H4 (cell line): Measurements from ENCODE around the gene TMEM184B. TPM values are rescaled to one million over a fixed set of nuclear protein-coding genes. Genes with fewer than 3 reads are reported as not detected.
A peak's percentile ranks its signal among the peaks of the same experiment; 100 is the strongest.

ENCODE experiments used
- DNase-seq: peaks from one replicate; pipeline ENCODE4 v3.0.0-alpha.2; 2015; ENCODE audit warnings: low spot score
- total RNA-seq: library from RNA; depleted of rRNA; stranded (reverse); fragments of >200 nt; shearing (Covaris generic); gene quantifications from 2 replicates; pipeline ENCODE4 v1.2.3, GENCODE V29; 2014; rRNA removed

The TMEM184B gene
- 46.6 and 62.1 TPM in 2 replicates for total RNA-seq

DNA sequence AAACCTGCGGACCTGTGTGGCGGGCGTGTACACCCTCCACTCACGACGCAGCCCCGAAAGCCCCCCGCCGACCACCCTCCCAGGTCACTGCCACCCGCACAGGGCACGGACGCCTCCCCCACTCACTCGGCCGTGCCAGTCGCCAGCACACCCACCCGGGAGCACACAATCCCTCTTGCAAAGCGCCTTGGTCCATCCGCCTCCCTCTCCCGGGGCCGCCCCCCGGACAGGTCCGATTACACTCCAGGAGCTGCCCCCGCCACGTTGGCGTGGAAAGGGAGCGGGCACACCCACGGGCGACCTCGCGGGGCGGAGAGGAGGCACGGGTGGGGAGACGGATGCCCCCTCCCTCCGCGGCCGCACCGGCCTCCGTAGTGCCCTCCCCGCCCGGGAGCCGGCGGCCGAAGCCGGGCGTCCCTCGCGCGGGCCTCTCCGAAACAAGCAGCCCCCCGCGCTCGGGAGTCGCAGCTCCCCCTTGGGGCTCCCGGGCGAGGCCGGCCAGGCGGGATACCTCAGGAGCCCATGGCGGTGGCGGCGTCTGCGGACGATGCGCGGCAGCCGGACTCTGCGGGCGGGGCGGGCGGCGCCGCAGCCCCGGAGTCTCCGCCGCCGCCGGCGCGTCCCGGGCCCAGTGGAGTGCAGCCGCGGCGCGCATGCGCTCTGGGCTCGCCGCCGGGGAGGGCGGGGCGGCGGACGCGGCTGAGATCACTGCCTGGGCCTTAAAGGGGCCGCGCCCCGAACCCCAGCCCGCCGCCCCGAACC is at the start of gene TMEM184B:
Gene TMEM184B, minus strand, starts transcription at position 638 of the 762 bp plus-strand sequence. CDS start 25,049 bp downstream, outside the sequence.
- peak; percentile 45 for DNase-seq

DNA sequence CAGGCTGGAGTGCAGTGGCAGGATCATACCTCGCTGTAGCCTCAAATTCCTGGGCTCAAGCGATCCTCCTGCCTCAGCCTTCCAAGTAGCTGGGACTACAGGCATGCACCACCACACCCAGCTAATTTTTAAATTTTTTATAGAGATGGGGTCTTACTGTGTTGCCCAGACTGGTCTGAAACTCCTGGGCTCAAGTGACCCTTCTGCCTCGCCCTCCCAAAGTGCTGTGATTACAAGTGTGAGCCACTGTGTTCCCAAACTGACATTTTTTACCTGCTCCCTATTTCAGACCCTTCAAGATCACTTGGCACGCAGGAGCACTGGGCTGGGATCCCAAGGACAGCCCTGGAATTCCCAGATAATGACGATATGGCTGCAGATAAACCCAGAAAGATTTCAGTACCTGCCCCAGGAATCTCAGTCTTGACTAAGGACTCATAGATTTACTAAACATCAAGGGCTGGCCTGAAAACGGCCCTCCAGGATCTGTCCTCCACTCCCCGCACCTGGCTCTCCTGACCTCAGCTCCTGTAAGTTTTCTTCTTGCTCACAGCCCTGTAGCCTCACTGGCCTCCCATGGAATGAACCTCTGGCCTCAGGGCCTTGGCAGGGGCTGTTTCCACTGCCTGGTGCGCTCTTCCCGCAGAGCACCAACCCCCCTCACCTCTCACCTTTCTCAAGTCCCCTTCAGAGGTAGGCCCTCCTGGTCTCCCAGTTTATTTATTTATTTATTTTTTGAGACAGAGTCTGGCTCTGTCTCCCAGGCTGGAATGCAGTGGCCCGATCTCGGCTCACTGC is 48.0 kb upstream of the TMEM184B start:
- no peak for DNase-seq

DNA sequence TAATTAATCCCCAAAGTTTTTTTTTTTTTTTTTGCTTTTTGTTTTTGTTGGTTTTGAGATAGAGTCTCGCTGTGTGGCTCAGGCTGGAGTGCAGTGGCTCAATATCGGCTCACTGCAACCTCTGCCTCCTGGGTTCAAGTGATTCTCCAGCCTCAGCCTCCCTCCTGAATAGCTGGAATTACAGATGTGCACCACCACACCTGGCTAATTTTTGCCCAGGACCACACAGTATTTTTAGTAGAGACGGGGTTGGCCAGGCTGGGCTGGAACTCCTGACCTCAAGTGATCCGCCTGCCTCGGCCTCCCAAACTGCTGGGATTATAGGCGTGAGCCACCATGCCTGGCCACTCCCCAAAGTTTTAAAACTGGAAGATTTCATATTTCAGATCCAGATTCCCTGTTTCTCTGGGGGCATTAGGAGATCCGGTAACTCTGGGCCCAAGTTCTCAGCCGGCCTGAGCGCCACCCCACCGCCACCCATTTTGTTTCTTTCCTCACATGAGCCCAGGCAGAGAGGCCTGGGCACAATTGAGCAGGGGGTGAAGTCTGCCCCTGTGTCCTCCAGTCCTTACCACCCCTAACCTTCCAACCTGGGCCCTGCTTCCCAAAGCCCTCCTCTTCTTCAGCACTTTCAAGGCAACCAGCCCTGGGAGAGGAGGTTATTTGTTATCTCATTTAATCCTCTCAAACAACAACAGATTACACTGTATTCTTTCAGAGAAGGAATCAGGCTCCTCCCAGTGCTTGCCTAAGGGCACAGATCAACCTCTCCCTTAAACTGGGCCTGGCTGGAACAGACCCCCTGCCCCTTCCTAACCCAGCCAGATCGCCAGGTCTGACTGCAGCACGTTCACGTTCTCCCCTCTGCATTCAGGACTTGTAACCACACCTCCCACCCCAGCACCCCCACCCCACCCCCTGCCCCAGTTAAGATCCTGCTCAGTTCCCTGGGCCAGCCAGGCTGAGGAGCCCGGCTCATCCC is 46.3 kb upstream of the TMEM184B start:
- DNase-seq = no peak

DNA sequence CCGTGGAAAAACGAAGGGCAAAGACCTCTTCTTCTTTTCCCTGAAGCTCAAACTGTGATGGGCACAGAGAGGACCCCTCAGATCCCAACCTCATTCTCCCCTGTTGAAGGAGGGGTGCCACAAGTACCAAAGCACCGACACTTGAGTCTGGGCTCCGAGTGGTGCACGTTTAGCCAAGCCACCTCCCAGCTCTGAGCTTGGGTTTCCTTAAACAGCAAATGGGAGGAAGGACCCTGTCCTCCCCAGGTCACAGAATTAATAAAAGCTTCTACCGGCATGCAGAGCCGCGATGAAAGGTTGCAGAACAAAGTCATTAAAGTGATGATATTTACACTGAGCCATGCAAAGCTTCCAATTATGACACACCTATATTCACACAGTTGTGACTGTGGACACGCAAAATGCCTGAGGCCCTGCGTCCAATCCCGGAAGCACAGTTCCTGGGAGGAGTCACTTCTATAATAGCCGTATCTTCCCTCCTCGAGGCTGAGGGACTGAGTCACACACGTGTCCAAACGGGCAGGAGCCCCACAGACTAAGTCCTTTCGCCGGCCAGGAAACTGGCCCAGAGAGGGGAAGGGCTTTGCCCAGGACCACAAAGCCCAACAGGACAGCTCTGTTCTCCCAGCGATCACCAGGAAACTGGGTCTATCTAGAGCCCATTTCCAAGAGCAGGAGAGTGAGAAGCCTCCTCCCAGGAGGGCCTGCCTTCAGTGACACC is 45.3 kb upstream of the TMEM184B start:
- peak; percentile 92 for DNase-seq

DNA sequence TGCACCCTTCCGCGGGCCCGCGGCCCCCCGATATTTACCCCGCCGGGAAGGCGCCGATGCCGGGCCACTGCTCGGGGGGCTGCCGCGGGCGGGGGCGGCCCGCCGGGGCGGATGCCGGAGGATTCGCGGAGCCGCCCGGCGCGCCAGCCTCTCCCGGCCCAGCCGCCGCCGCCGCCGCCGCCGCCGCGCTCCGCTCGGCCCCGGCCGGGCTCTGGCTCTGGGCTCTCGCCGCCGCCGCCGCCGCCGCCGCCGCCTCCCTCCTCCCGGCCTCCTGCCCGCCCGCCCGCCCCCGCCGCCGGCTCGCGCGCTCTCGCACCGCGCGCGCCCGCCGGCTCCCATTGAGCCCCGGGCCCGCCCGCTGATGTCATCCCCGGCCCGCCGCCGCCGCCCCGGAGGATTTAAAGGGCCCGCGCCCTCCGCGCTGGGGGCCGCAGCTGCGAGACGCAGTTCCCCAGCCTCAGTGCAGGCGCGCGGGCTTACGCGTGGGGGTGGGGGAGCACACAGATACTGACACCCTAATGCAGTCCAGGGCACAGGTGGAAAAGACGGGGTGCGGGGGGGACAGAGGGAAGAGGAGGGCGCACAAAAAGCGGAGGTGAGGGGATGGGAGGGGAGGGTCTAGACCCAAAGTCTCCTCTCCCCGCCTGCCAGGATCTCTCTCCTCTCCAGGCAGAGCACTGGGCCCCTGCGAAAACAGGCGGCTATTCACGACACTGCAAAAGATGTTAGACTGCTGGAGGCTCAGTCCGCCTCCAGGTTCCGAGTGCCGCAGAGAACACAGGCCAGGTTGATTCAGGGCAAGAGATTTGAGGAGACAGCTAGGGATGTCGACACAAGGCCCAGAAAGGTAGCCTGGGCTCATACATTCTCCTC is 44.5 kb upstream of the TMEM184B start, which contains the start of gene CSNK1E:
Gene CSNK1E, minus strand, starts transcription at position 312 of the 873 bp plus-strand sequence. CDS start 3,276 bp downstream, outside the sequence.
- no peak for DNase-seq

DNA sequence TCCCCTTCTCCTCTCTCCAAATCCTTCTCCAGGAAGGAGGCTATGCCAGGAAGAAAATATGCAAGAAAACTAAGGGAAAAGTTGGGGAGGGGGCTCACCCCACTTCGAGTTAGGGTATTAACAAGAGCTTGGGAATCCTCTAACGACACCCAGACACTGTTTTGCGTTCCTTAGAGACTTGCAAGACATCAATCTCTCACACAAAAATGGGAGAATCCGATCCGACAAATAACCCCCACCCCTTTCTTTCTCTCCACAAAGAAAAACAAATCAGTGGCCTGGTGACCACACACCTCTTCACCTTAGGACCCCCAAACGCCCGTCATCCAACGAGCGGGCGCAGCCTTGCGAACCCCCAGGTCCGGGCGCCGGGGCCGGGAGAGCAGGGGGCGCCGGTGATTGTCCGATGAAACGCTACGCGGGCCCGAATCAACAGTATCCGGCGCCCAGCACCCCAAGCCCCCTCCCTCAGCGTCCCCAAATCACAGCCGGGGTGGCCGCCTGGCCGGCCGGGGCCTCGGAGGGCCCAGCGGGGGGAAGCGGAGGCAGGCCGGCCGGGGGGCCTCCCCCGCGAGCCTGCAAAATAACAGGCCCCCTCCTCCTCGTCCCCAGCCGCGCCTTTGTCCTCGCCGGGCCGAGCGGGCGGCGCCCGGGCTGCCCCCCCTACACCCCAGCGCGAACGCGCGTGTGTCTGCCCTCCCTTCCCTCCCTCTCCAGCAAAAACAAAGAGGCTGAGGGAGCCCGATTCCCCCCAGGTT is 43.7 kb upstream of the TMEM184B start:
- DNase-seq = no peak

DNA sequence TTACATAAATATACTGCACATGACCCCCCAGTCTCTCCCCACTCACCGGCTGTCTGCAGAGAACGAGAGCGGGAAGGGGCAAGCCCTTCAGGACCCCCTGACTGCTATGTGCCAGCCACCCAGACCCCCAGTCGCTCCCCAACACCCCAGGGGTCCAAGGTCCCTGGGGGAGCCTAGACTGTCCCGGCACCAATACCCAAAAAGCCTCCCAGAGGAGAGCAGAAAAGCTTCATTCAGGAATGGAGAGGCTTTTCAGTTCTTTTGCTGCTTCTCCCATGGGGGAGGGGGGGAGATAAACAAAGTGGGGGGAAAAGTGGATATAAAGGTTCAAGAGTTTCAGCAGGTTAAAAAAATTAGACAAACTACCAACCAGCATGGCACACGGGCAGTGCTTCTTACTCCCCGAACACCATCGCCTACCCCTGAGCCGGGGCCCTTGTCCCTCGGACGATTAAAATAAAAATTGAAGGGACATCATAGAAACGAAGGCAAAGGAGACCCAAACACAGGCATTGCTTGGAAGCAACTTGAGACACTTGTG is 43.1 kb upstream of the TMEM184B start:
- no peak for DNase-seq

DNA sequence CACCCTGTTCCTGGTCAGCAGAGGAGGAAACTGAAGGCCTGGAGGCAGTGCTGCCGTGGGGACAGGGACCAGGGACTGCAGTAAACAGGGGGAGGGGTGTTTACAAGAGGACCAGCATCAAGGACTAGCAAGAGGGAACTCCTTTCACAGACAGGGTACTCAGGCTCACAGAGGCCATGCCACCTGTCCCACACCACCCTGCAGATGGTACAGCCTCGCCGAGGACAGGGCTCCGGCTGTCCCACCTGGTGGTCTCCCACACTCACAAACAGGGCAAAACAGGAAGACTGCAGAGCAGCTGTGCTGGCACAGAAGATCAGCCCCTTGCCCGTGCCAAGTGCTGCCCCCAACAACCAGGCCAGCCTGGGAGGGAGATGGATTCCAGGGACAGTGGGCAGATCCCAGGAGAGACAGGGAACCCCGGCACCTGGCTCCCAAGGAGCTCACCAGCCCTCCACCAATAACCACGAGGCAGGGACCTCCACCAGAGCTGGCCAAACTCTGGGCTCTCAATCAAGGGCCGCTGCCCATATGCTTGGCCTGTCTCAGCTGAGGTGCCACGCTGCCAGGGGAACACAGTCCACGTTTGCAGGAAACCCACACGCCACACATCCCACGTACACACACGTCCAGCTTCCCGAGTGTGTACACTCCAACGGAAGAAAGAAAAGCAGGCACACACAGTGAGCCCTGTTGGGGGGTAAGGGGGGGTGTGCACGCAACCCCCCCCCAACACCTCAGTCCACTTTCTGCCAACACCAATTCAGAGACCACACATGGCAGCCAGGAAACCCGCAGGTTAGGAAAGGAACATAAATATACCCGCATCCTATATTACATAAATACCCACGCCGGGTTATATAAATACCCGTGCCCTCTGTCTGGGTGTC is 42.4 kb upstream of the TMEM184B start:
- DNase-seq = no peak

DNA sequence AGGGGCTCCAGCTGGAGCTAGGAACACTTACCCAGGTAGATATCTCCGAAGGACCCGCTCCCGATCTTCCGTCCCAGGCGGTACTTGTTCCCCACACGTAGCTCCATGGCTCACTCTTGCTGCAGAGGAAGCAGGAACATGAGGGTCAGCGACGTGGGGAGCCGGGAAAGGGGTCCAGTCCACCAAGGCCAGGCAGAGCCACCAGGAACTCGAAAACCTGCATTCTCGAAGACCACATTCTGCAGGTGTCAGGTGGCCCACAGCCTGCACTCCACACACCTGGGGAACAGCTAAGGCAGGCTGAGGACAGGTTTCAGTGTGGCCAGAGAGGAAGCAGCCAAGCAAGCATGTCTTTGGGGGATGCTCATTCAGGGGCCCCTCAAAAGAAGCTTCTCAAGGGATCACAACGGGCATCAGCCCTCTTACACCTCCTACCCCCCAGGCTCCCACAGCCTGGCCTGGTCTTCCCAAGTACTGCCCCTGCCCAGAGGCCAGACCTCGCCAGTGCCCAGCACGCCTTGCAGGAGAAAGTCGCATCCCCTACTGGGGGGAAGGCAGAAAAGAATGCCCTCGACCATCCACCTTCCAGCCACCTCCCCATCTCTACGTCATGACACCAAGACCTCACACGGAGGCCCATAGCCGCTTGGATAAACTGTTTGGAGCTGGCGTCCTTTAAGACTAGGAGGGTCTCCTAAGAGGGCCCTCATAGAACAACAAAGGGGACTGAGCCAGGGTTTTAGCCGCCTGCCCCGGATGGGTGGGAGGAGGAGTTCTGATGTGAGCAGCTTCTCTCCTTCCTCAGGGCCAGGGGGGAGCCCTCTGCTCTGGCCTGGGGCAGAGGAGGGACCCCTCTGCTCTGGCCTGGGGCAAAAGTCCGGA is 41.5 kb upstream of the TMEM184B start:
- DNase-seq = peak; percentile 36

DNA sequence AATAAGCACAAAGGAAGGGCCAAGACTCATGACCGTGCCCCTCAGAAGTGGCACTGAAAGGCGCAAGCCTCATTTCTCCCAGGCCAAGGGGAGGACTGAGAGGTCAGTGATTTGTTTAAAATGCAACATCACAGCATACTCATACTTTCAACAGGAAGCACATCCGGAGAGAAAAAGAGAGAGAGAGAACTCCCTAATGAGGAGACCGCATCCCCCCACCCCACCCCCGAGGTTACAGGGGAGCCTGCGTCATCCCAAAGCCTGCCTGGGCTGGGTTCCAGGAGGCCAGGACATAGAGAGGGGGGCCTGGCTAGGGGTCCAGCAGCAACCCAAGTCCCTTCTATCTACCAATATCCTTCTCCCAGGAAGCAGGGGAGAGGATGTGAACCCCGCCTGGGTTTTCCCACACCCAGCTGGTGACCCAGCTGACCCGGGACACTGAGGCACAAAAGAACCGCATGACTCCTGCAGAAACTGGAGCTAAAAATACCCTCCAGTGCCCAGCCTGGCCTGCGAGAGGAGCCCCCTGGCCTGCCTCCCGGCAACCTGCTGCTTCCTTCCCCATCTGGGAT is 40.7 kb upstream of the TMEM184B start:
- peak; percentile 92 for DNase-seq

DNA sequence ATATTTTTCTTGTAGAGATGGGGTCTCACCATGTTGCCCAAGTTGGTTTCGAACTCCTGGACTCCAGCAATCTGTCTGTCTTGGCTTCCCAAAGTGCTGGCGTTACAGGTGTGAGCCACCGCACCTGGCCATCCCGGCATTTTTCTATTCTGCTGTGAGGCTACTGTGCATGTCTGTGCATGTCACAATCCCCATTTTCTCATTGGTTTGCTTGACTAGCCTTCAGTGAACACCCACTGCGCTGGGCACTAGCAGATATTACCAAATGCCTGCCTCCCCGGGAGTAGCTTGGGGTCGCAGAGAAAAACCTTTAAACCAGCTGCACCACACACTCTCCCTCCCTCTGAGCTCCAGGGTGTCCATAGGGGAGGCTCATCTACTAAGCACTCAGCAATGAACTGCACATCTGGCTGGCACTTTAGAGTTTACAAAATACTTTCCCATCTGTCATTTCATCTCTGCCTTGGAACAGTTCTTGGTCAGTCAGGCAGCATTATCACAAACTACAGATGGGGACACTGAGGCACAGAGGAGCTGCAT is 39.5 kb upstream of the TMEM184B start:
- no peak for DNase-seq

DNA sequence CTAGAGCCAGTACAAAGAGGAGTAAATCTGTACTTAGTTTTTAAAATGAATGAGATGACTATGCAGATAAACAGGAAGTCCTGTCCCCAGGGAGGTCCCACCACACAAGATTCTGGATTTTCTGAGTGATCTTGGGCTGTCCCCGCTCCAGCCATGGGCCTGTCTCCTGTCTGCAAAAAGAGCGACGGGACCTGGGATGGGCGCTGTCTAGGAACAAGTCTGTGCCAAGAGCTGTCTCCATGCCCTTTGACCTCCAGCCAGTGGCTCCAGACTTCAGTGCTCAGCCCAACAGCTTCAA is 38.5 kb upstream of the TMEM184B start:
- DNase-seq = no peak

DNA sequence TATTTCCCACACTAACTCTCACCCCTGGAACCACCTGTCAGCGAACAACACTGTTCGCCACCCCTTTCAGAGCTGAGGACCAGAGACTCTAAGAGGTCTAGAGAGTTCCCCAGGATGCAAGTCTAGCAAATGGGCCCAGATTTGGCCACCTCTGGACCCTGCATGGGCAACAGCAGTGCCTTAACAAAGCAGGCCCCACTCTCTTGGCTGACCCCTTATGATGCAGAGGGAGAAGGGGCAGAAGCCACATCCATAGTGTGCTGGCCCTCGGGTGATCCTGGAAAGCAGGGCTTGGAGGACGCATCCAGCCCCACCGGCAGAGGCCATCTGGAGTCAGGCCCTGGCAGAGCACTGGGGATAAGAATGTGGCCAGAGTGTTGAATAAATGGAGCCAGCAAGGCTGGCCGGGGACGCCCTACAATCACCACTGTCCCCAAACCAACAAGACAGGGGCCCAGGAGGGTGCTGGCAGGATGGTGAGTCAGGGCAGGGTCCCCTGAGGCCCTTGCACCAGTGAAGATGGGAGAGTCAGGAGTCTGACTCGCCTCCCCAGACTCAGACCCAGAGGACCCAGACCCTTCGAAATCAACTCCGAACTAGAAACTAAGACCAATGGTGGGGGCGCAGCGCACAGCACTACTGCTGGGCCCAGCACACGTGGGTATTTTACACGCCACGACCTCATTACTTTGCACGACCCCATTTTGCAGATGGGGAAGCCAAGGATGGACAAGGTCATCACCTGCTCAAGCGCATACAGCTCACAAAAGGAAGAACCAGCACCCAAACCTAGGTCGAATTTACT is 37.9 kb upstream of the TMEM184B start:
- no peak for DNase-seq

DNA sequence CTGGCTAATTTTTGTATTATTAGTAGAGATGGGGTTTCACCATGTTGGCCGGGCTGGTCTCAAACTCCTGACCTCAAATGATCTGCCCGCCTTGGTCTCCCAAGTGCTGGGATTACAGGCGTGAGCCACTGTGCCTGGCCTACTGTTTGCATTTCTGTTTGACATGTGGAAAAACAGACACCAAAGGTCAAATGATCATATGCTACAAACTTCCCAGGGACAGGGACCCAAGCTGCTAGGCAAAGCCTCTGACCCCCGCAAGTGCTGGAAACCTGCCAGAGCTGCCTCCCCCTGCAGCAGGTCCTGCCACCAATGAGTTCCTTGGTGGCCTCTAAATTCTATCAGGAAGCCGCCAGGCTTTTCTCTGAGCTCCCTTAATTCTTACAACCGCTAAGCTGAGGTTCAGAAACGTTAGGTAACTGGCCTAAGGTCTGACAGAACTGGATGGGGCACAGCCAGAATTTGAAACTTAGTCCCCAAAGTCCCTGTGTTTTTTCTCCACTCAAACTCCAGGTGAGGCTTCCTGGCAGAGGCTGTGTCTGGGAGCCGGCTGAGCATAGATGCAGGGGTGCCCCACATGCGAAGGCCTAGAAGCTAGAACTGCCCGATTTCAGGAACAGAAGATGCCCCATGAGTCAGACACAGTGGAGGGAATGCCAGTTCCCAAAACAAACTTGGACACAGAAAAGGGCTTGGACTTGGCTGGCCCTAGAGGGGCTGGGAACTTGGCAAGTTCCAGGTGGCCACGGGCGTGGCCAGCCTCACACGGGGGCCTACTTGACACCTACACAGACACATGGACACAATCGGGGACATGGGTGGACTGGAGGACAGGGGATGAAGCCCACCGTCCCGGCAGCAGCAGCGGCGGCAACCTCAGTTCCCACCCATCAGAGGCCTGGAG is 37.1 kb upstream of the TMEM184B start:
- no peak for DNase-seq
